AG09319 (cell line): Measurements from ENCODE around the gene CCSER1.

Experiments
- DNase-seq: peaks from one replicate; pipeline ENCODE4 v3.0.0-alpha.2; 2010; ENCODE audit warnings: low read depth; ENCODE audit errors: extremely low read depth
- CTCF ChIP-seq: IDR thresholded peaks from 2 replicates; pipeline ENCODE4 v1.5.1; 2011; ENCODE audit warnings: low read depth, mild to moderate bottlenecking, inconsistent platforms, low read length, moderate library complexity

Gene CCSER1

GRCh38 chr4:91058345-91058744, 931.2 kb downstream of the CCSER1 start:
- no peak for DNase-seq
- TF ChIP-seq CTCF, result no peak

- no peak for DNase-seq
- no peak for TF ChIP-seq CTCF
Observed at GRCh38 chr4:91064157-91064853, 937.1 kb downstream of the CCSER1 start.

- no peak for TF ChIP-seq CTCF
- DNase-seq, result no peak
Observed at GRCh38 chr4:91065117-91065516, 937.9 kb downstream of the CCSER1 start.

GRCh38 chr4:91070736-91071135, 943.5 kb downstream of the CCSER1 start:
- DNase-seq, result no peak
- TF ChIP-seq CTCF, result no peak

GRCh38 chr4:91076147-91076546, 949.0 kb downstream of the CCSER1 start:
- no peak for TF ChIP-seq CTCF
- DNase-seq, result no peak

GRCh38 chr4:91085961-91086360, 958.8 kb downstream of the CCSER1 start:
- no peak for TF ChIP-seq CTCF
- no peak for DNase-seq

GRCh38 chr4:91087743-91088142, 960.5 kb downstream of the CCSER1 start:
- DNase-seq, result no peak
- TF ChIP-seq CTCF, result no peak
